Sigmoid colon (tissue), 4 donors: ENCODE measurements around the gene ZNF662.

ENCODE experiments used
- CTCF ChIP-seq, 4 experiments: fragments of 450-650 bp in 3 of 4; fragments of 200-600 bp in 1 of 4; IDR thresholded peaks; one replicate each; pipeline ENCODE4 v1.5.1; 2016 to 2019; ENCODE audit warnings: antibody characterized with exemption in 4 of 4, mild to moderate bottlenecking in 3 of 4, moderate library complexity in 2 of 4
- EP300 ChIP-seq, 4 donors: sonication (generic); formaldehyde crosslinking; IDR thresholded peaks; one replicate each; pipeline ENCODE4 v1.6.1; 2017; ENCODE audit warnings: antibody characterized with exemption in 4 of 4
- POLR2A ChIP-seq, 2 donors: fragments of 450-650 bp; IDR thresholded peaks; one replicate each; pipeline ENCODE4 v1.6.1; 2016; ENCODE audit warnings: antibody characterized with exemption in 2 of 2, mild to moderate bottlenecking in 2 of 2, moderate library complexity in 2 of 2
- POLR2AphosphoS5 ChIP-seq, 4 donors: sonication (generic); formaldehyde crosslinking; IDR thresholded peaks; one replicate each; pipeline ENCODE4 v1.6.1; 2017; ENCODE audit warnings: antibody characterized with exemption in 4 of 4

GRCh38 chr3:42957573-42957972, 51.6 kb downstream of the ZNF662 start:
- TF ChIP-seq CTCF (IDR thresholded peaks at IDR 0.05) = no peak
- TF ChIP-seq POLR2AphosphoS5 (IDR thresholded peaks at IDR 0.05) = no peak
- no peak for TF ChIP-seq EP300 (IDR thresholded peaks at IDR 0.05)
- TF ChIP-seq POLR2A (IDR thresholded peaks at IDR 0.05) = no peak
